HUES64 (cell line): ENCODE measurements around the gene ATP1A1.
A peak's percentile ranks its signal among the peaks of the same experiment; 100 is the strongest.

Experiments
- H3K27ac ChIP-seq: 2 replicates; pipeline ENCODE4 v1.7.0; 2013; ENCODE audit warnings: low read depth, low read length, inconsistent platforms
- H3K27me3 ChIP-seq: 2 replicates; pipeline ENCODE4 v1.6.1; 2013; ENCODE audit warnings: mild to moderate bottlenecking, low read length; ENCODE audit not compliant: insufficient read depth
- H3K36me3 ChIP-seq: 2 replicates; pipeline ENCODE4 v1.6.1; 2013; ENCODE audit warnings: mild to moderate bottlenecking, low read length; ENCODE audit not compliant: insufficient read depth
- H3K4me1 ChIP-seq: 2 replicates; pipeline ENCODE4 v1.6.1; 2013; ENCODE audit warnings: mild to moderate bottlenecking, low read length, moderate library complexity; ENCODE audit not compliant: insufficient read depth
- H3K4me3 ChIP-seq: 2 replicates; pipeline ENCODE4 v1.5.1; 2013; ENCODE audit warnings: mild to moderate bottlenecking, low read length, moderate library complexity
- H3K9ac ChIP-seq: 2 replicates; pipeline ENCODE4 v1.6.1; 2013; ENCODE audit warnings: mild to moderate bottlenecking, low read depth, low read length
- H3K9me3 ChIP-seq: 2 replicates; pipeline ENCODE4 v1.6.1; 2013; ENCODE audit warnings: low read depth, low read length; ENCODE audit not compliant: insufficient read depth
- WGBS: fragments of 150-250, 120-280 bp; methylation state at CpG from one replicate; pipeline ENCODE4 v1.1.7; 2013; ENCODE audit warnings: missing lambda C conversion rate; 5-methylcytosine and 5-hydroxymethylcytosine counted together

Gene ATP1A1

GRCh38 chr1:116416854-116417513, 43.9 kb downstream of the ATP1A1 start:
- no peaks in the 10 kb centered on the region for H3K36me3 ChIP-seq
- H3K27me3 ChIP-seq: peaks cover 5% of the 10 kb centered on the region; the same call in 1 of the 2 replicates
- no peak overlapping the region for H3K4me3 ChIP-seq
- H3K9ac ChIP-seq: 0 out of 2 replicates have a peak overlapping the region, but pooled peaks have one; percentile 88
- H3K9me3 ChIP-seq: no peaks in the 10 kb centered on the region
- no peak overlapping the region for H3K27ac ChIP-seq
- 88% methylated on average over 4 of the region's 4 CpGs for WGBS
- peaks cover 16% of the 10 kb centered on the region for H3K4me1 ChIP-seq

- H3K36me3 ChIP-seq: no peaks in the 10 kb centered on the region
- peak overlapping the region; percentile 88 for H3K9ac ChIP-seq
- no peaks in the 10 kb centered on the region for H3K9me3 ChIP-seq
- H3K27ac ChIP-seq: no peak overlapping the region
- H3K4me1 ChIP-seq: peaks cover 16% of the 10 kb centered on the region
- 87% methylated on average over 6 of the region's 6 CpGs for WGBS
- H3K27me3 ChIP-seq: peaks cover 5% of the 10 kb centered on the region; the same call in 1 of the 2 replicates
- H3K4me3 ChIP-seq: peak overlapping the region; percentile 89
These were observed 44.6 kb downstream of the ATP1A1 start for GRCh38 chr1:116417678-116418077.

- H3K9ac ChIP-seq: peak overlapping the region; percentile 88
These were observed 45.2 kb downstream of the ATP1A1 start for GRCh38 chr1:116418091-116418830.

DNA sequence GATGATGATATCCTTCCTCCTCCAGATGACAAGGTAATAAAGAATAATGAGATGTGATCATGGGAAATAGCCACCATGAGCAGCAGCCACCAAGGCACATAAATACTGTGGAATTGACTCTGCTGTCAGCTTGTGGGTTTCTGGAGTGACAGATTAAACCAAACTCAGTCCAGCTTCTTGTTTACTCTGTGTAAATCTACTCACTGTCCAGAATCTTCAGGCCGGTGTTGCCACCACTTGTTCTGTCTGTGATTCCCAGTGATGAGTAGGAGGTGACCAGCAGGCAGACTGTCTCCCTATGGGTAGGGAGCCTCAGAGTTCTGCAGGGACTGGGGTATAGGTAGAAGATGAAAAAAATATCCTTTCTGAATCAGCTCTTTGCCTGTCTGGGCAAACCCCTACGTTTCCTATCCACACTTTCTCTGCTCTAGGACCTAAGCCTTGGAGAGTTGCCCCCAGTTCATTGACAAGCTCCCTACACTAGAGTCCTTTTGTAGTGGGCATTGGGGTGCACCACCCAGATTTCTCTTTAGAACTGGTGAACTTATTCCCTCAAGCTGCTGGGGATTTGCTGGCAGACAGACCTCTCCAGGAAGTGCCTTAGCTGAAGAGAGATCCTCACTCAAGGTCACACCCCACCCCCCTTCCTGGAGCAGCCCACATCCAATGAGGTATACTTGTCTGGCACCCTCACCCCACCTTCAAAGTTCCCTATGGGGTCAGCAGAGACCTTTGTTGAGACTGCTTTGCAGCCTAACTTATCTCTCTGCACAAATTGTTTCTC, 47.6 kb downstream of the ATP1A1 start:
- Histone ChIP-seq H3K4me3 (no peak overlapping the region), H3K27ac (no peak overlapping the region), H3K9me3 (no peaks in the 10 kb centered on the region), H3K9ac (no peak overlapping the region), H3K4me1 (peaks cover 12% of the 10 kb centered on the region), H3K36me3 (no peaks in the 10 kb centered on the region), H3K27me3 (peaks cover 11% of the 10 kb centered on the region)
- WGBS: 89% methylated on average over 2 of the region's 2 CpGs

More at GRCh38 chr1:116418091-116418830, 45.2 kb downstream of the ATP1A1 start:
- Histone ChIP-seq H3K4me1 (peaks cover 16% of the 10 kb centered on the region), H3K36me3 (no peaks in the 10 kb centered on the region), H3K9me3 (no peaks in the 10 kb centered on the region), H3K4me3 (peak overlapping the region; percentile 89), H3K27ac (0 out of 2 replicates have a peak overlapping the region, but pooled peaks have one; percentile 23), H3K27me3 (peaks cover 5% of the 10 kb centered on the region; the same call in 1 of the 2 replicates)
- 3% methylated on average over 47 of the region's 48 CpGs for WGBS

GRCh38 chr1:116424438-116424837, 51.4 kb downstream of the ATP1A1 start:
- Histone ChIP-seq H3K27ac (no peak overlapping the region), H3K27me3 (peaks cover 5% of the 10 kb centered on the region), H3K9ac (no peak overlapping the region), H3K4me1 (no peaks in the 10 kb centered on the region), H3K36me3 (no peaks in the 10 kb centered on the region), H3K4me3 (no peak overlapping the region), H3K9me3 (no peaks in the 10 kb centered on the region)
- 91% methylated on average over 5 of the region's 5 CpGs for WGBS

DNA sequence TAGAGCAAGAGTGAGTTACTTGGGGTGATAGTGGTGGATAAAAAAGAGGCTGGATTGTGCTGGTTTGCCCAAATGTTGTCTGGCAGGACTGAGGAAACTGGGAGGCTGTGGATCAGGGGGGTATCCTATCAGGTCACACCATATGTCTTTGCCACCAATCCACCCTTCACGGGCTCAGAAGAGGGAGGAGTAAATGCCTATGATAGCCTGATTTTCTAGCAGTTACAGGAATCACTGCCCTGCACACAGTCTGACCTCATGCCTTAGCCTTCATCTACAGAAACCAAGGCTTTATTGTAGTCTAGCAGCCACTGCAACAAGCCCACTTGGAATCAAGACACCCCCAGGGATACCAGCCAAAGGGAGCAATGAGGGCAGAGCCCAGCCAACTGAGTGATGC, 51.8 kb downstream of the ATP1A1 start:
- WGBS: 91% methylated on average over 1 of the region's 1 CpG
- Histone ChIP-seq H3K9ac (no peak overlapping the region), H3K4me1 (no peaks in the 10 kb centered on the region), H3K27ac (no peak overlapping the region), H3K36me3 (no peaks in the 10 kb centered on the region), H3K4me3 (no peak overlapping the region), H3K9me3 (no peaks in the 10 kb centered on the region), H3K27me3 (peaks cover 5% of the 10 kb centered on the region)

GRCh38 chr1:116425987-116426386, 52.9 kb downstream of the ATP1A1 start:
- H3K4me1 ChIP-seq: no peaks in the 10 kb centered on the region
- H3K9ac ChIP-seq: no peak overlapping the region
- no peaks in the 10 kb centered on the region for H3K9me3 ChIP-seq
- no peak overlapping the region for H3K27ac ChIP-seq
- 82% methylated on average over 5 of the region's 5 CpGs for WGBS
- H3K36me3 ChIP-seq: no peaks in the 10 kb centered on the region
- H3K4me3 ChIP-seq: no peak overlapping the region
- peaks cover 5% of the 10 kb centered on the region for H3K27me3 ChIP-seq

- WGBS: 93% methylated on average over 9 of the region's 9 CpGs
- Histone ChIP-seq H3K9me3 (no peaks in the 10 kb centered on the region), H3K4me1 (no peaks in the 10 kb centered on the region), H3K9ac (no peak overlapping the region), H3K36me3 (no peaks in the 10 kb centered on the region), H3K27ac (no peak overlapping the region), H3K27me3 (peaks cover 5% of the 10 kb centered on the region), H3K4me3 (no peak overlapping the region)
These were observed 53.4 kb downstream of the ATP1A1 start for GRCh38 chr1:116426401-116426800.

- no peak overlapping the region for H3K27ac ChIP-seq
- H3K9ac ChIP-seq: no peak overlapping the region
- no peaks in the 10 kb centered on the region for H3K4me1 ChIP-seq
- H3K4me3 ChIP-seq: no peak overlapping the region
- no peaks in the 10 kb centered on the region for H3K36me3 ChIP-seq
- no peaks in the 10 kb centered on the region for H3K9me3 ChIP-seq
- WGBS: 90% methylated on average over 6 of the region's 6 CpGs
- H3K27me3 ChIP-seq: peaks cover 5% of the 10 kb centered on the region
These were observed 55.5 kb downstream of the ATP1A1 start for GRCh38 chr1:116428576-116428975.

- Histone ChIP-seq H3K36me3 (no peaks in the 10 kb centered on the region), H3K27me3 (peaks cover under 1% of the 10 kb centered on the region; the same call in 1 of the 2 replicates), H3K4me1 (no peaks in the 10 kb centered on the region), H3K9ac (no peak overlapping the region), H3K4me3 (no peak overlapping the region), H3K27ac (no peak overlapping the region), H3K9me3 (no peaks in the 10 kb centered on the region)
- WGBS: 90% methylated on average over 2 of the region's 2 CpGs
These were observed 56.9 kb downstream of the ATP1A1 start for GRCh38 chr1:116429821-116430374.
